AG04450 (cell line): ENCODE results near the gene MFSD2B. TPM values are rescaled to one million over a fixed set of nuclear protein-coding genes. Genes with fewer than 3 reads are reported as not detected.

ENCODE experiments used
- CTCF ChIA-PET: fragments of 300-600, 350-600 bp; formaldehyde crosslinking; extraction: SDS; loops from one replicate; lab custom pipeline; 2022; ENCODE audit warnings: antibody characterized with exemption, inconsistent platforms; lab: Charles Lee
- POLR2A ChIA-PET: fragments of 350-600 bp; formaldehyde crosslinking; extraction: SDS; loops from one replicate; lab custom pipeline; 2021; ENCODE audit warnings: antibody characterized with exemption, inconsistent platforms; lab: Yijun Ruan, JAX
- DNase-seq: peaks from one replicate; pipeline ENCODE4 v3.0.0-alpha.2; 2011; ENCODE audit warnings: low read depth, low spot score
- H3K27ac ChIP-seq: one replicate; pipeline ENCODE4 v1.5.1; 2012; ENCODE audit warnings: low read depth, low read length, control low read depth
- H3K27me3 ChIP-seq: one replicate; pipeline ENCODE4 v1.6.0; 2012; ENCODE audit warnings: low read length; ENCODE audit not compliant: control insufficient read depth, insufficient read depth
- H3K4me3 ChIP-seq: 2 replicates; pipeline ENCODE4 v1.5.1; 2011; ENCODE audit warnings: mild to moderate bottlenecking, low read depth, low read length, control low read depth
- H3K9me3 ChIP-seq: 2 replicates; pipeline ENCODE4 v1.5.1; 2012; ENCODE audit warnings: low read length; ENCODE audit not compliant: control insufficient read depth, insufficient read depth
- CTCF ChIP-seq: IDR thresholded peaks from 2 replicates; pipeline ENCODE4 v1.5.1; 2011; ENCODE audit warnings: low read depth, low read length, control low read depth, inconsistent platforms
- polyA plus RNA-seq: library from polyadenylated mRNA; depleted of rRNA; stranded (reverse); fragments of >200 nt; gene quantifications from 2 replicates; pipeline ENCODE4 v1.2.3, GENCODE V29; 2011

The MFSD2B gene
- polyA plus RNA-seq, 1 experiment: 0.05 TPM

- no peaks in the 10 kb centered on the region; the same call in 1 of the 2 replicates for H3K9me3 ChIP-seq
- peak overlapping the region; percentile 68 for H3K4me3 ChIP-seq
- H3K27ac ChIP-seq: no peak overlapping the region
- H3K27me3 ChIP-seq: no peaks in the 10 kb centered on the region
- POLR2A ChIA-PET: interaction anchor here (0.6 to 2.2 kb wide), 4 partner anchors 27 to 122 kb away, joined by 3 to 9 read pairs (median 6); partner anchors contain the start of genes ATAD2B and SF3B6
- CTCF ChIA-PET: no interaction called here
- no peak for TF ChIP-seq CTCF
- no peak for DNase-seq
Observed at GRCh38 chr2:24048769-24049484, 39.0 kb downstream of the MFSD2B start.

- Histone ChIP-seq H3K27me3 (no peaks in the 10 kb centered on the region), H3K4me3 (peak within 1 kb of the TSS; percentile 68), H3K9me3 (no peaks in the 10 kb centered on the region; the same call in 1 of the 2 replicates), H3K27ac (no peak within 1 kb of the TSS)
- POLR2A ChIA-PET: interaction anchor here (0.6 to 2.2 kb wide), 4 partner anchors 27 to 122 kb away, joined by 3 to 9 read pairs (median 6); partner anchors contain the start of genes ATAD2B and SF3B6
- CTCF ChIA-PET: interaction anchor here (1.9 kb wide), 1 partner anchor 123 kb away, joined by 7 read pairs; the partner anchor contains the start of gene ATAD2B
- TF ChIP-seq CTCF: no peak
- DNase-seq: no peak
Observed at GRCh38 chr2:24049485-24050021, 39.7 kb downstream of the MFSD2B start, which contains the start of gene FKBP1B. FKBP1B (plus strand) TSS chr2:24049741; CDS start chr2:24049850, 109 bp downstream.

- Histone ChIP-seq H3K27me3 (no peaks in the 10 kb centered on the region), H3K9me3 (no peaks in the 10 kb centered on the region; the same call in 1 of the 2 replicates), H3K4me3 (peak overlapping the region; percentile 68), H3K27ac (no peak overlapping the region)
- ChIA-PET CTCF (interaction anchor here (1.6 to 1.9 kb wide), 2 partner anchors 11 to 123 kb away, joined by 5 to 7 read pairs; partner anchors contain the start of gene ATAD2B), POLR2A (interaction anchor here (0.8 to 2.2 kb wide), 2 partner anchors 26 to 34 kb away, joined by 7 to 9 read pairs; partner anchors contain the start of gene SF3B6)
- no peak for DNase-seq
- no peak for TF ChIP-seq CTCF
Observed at GRCh38 chr2:24050041-24050979, 40.4 kb downstream of the MFSD2B start.

- Histone ChIP-seq H3K4me3 (no peak overlapping the region), H3K27ac (no peak overlapping the region), H3K27me3 (no peaks in the 10 kb centered on the region), H3K9me3 (no peaks in the 10 kb centered on the region; the same call in 1 of the 2 replicates)
- no peak for TF ChIP-seq CTCF
- CTCF ChIA-PET: interaction anchor here (1.6 kb wide), 1 partner anchor 9 kb away, joined by 5 read pairs; no protein-coding TSS in a partner anchor
- POLR2A ChIA-PET: no interaction called here
- DNase-seq: no peak
Observed at GRCh38 chr2:24051833-24052232, 41.9 kb downstream of the MFSD2B start.
